Mesothelial cell of epicardium (in vitro differentiated cells): ENCODE data around the gene WNT7B. TPM values are rescaled to one million over a fixed set of nuclear protein-coding genes. Genes with fewer than 3 reads are reported as not detected.

Source experiments
- DNase-seq, 2 experiments: peaks; one replicate each; pipeline ENCODE4 v3.0.0; 2021; ENCODE audit warnings: low spot score in 2 of 2; ENCODE audit not compliant: unreplicated experiment in 2 of 2
- H3K27ac Mint-ChIP-seq: 2 replicates; pipeline ENCODE4 v1.8.0; 2021; ENCODE audit warnings: mixed read lengths
- H3K27me3 Mint-ChIP-seq: 2 replicates; pipeline ENCODE4 v1.8.0; 2021; ENCODE audit warnings: low read depth, mixed read lengths
- H3K36me3 Mint-ChIP-seq: 2 replicates; pipeline ENCODE4 v1.8.0; 2021; ENCODE audit warnings: mixed read lengths
- H3K4me1 Mint-ChIP-seq: 2 replicates; pipeline ENCODE4 v1.8.0; 2021; ENCODE audit warnings: mixed read lengths
- H3K4me3 Mint-ChIP-seq: 2 replicates; pipeline ENCODE4 v1.8.0; 2021; ENCODE audit warnings: mild to moderate bottlenecking, moderate library complexity, mixed read lengths
- H3K9me3 Mint-ChIP-seq: 2 replicates; pipeline ENCODE4 v1.8.0; 2021; ENCODE audit warnings: mixed read lengths
- CTCF ChIP-seq: fragments of 200-600 bp; sonication (generic); IDR thresholded peaks from one replicate; pipeline ENCODE4 v1.5.0; 2021; ENCODE audit warnings: antibody characterized with exemption; ENCODE audit not compliant: unreplicated experiment
- total RNA-seq: library from RNA; stranded (reverse); gene quantifications from 3 replicates; pipeline ENCODE4 v1.2.1, GENCODE V29; 2021

The WNT7B gene
- total RNA-seq, 1 donor from 2014 or later: 12.0 TPM

GRCh38 chr22:46022881-46023512, 46.0 kb upstream of the WNT7B start:
- TF ChIP-seq CTCF: no peak
- Mint-ChIP-seq H3K27me3 (peaks cover 29% of the 10 kb centered on the region), H3K27ac (no peak overlapping the region), H3K36me3 (peaks cover 2% of the 10 kb centered on the region), H3K4me3 (no peak overlapping the region), H3K4me1 (peaks cover 10% of the 10 kb centered on the region), H3K9me3 (peaks cover 3% of the 10 kb centered on the region)
- no peak for DNase-seq

- peaks cover 2% of the 10 kb centered on the region for H3K36me3 Mint-ChIP-seq
- no peak for TF ChIP-seq CTCF
- peaks cover 5% of the 10 kb centered on the region for H3K4me1 Mint-ChIP-seq
Measured at GRCh38 chr22:46021577-46021976, 44.6 kb upstream of the WNT7B start.

GRCh38 chr22:46019351-46019750, 42.4 kb upstream of the WNT7B start:
- Mint-ChIP-seq H3K36me3 (peaks cover 2% of the 10 kb centered on the region), H3K4me1 (peaks cover 9% of the 10 kb centered on the region), H3K27ac (peak overlapping the region; percentile 15), H3K27me3 (peaks cover 1% of the 10 kb centered on the region), H3K9me3 (peaks cover 9% of the 10 kb centered on the region), H3K4me3 (no peak overlapping the region)
- no peak for DNase-seq
- TF ChIP-seq CTCF: no peak

More at GRCh38 chr22:46021577-46021976, 44.6 kb upstream of the WNT7B start:
- no peak for DNase-seq
- H3K27ac Mint-ChIP-seq: no peak overlapping the region
- peaks cover 21% of the 10 kb centered on the region for H3K27me3 Mint-ChIP-seq
- peaks cover 9% of the 10 kb centered on the region for H3K9me3 Mint-ChIP-seq
- H3K4me3 Mint-ChIP-seq: no peak overlapping the region

- peaks cover 9% of the 10 kb centered on the region for H3K4me1 Mint-ChIP-seq
- H3K27ac Mint-ChIP-seq: no peak overlapping the region
- no peak overlapping the region for H3K4me3 Mint-ChIP-seq
- no peak for DNase-seq
- H3K36me3 Mint-ChIP-seq: peaks cover 2% of the 10 kb centered on the region
- no peaks in the 10 kb centered on the region for H3K27me3 Mint-ChIP-seq
- peaks cover 9% of the 10 kb centered on the region for H3K9me3 Mint-ChIP-seq
- no peak for TF ChIP-seq CTCF
Measured at GRCh38 chr22:46018859-46019258, 41.9 kb upstream of the WNT7B start.

- Mint-ChIP-seq H3K36me3 (peaks cover 2% of the 10 kb centered on the region), H3K4me1 (peaks cover 18% of the 10 kb centered on the region), H3K9me3 (peaks cover 9% of the 10 kb centered on the region), H3K27ac (no peak overlapping the region), H3K27me3 (no peaks in the 10 kb centered on the region), H3K4me3 (no peak overlapping the region)
- no peak for DNase-seq
- TF ChIP-seq CTCF: no peak
Measured at GRCh38 chr22:46017166-46017565, 40.2 kb upstream of the WNT7B start.
